Panc1 (cell line): ENCODE data around the gene PSMD8. TPM values are rescaled to one million over a fixed set of nuclear protein-coding genes. Genes with fewer than 3 reads are reported as not detected.

ENCODE experiments used
- ATAC-seq: fragments of 200-7000 bp; cut with Tn5 transposase; 2 replicates; pipeline ENCODE4 v1.9.1; 2020; ENCODE audit warnings: mild to moderate bottlenecking, moderate library complexity
- BruUV-seq: library from RNA; stranded (reverse); fragments of 400-500 nt; replicated peaks from 2 replicates; lab custom pipeline; 2021; lab: Mats Ljungman, UMichigan
- CTCF ChIA-PET: fragments of 300-600 bp; sonication (Branson Sonifier 250); formaldehyde crosslinking; loops from one replicate; lab custom pipeline; 2022; ENCODE audit warnings: antibody characterized with exemption; lab: Charles Lee
- POLR2A ChIA-PET: fragments of 300-600 bp; sonication (Branson Sonifier 250); formaldehyde crosslinking; loops from one replicate; lab custom pipeline; 2022; ENCODE audit warnings: antibody characterized with exemption; lab: Charles Lee
- DNase-seq: peaks from one replicate; pipeline ENCODE4 v3.0.0-alpha.2; 2010; ENCODE audit warnings: low read depth, low spot score
- H3K27ac ChIP-seq: 2 replicates; pipeline ENCODE4 v1.5.1; 2011; ENCODE audit warnings: mild to moderate bottlenecking, low read length, inconsistent platforms
- H3K27me3 ChIP-seq: fragments of 200-500 bp; sonication (Bioruptor generic); 2 replicates; pipeline ENCODE4 v1.6.0; 2014; ENCODE audit warnings: low read length, inconsistent platforms; ENCODE audit not compliant: control insufficient read depth, insufficient read depth
- H3K36me3 ChIP-seq: fragments of 200-500 bp; sonication (Bioruptor generic); 2 replicates; pipeline ENCODE4 v1.5.1; 2014; ENCODE audit warnings: inconsistent platforms, mild to moderate bottlenecking, low read length, moderate library complexity; ENCODE audit not compliant: control insufficient read depth, insufficient read depth
- H3K4me1 ChIP-seq: 2 replicates; pipeline ENCODE4 v1.5.1; 2011; ENCODE audit warnings: inconsistent platforms, mild to moderate bottlenecking, low read length, moderate library complexity; ENCODE audit not compliant: control insufficient read depth, insufficient read depth
- H3K4me3 ChIP-seq, 2 experiments: 2 replicates each; pipeline ENCODE4 v1.5.1; 2011 to 2012; ENCODE audit warnings: low read depth in 2 of 2, low read length in 2 of 2, mild to moderate bottlenecking in 2 of 2, inconsistent platforms in 1 of 2, moderate library complexity in 1 of 2
- H3K9me3 ChIP-seq: fragments of 200-500 bp; sonication (Bioruptor generic); 2 replicates; pipeline ENCODE4 v1.5.1; 2014; ENCODE audit warnings: low read depth, mild to moderate bottlenecking, inconsistent platforms, low read length, moderate library complexity; ENCODE audit not compliant: control insufficient read depth, insufficient read depth
- CTCF ChIP-seq: fragments of 450-650 bp; IDR thresholded peaks from 2 replicates; pipeline ENCODE4 v1.5.1; 2017; ENCODE audit warnings: mild to moderate bottlenecking
- POLR2AphosphoS5 ChIP-seq: IDR thresholded peaks from 2 replicates; pipeline ENCODE4 v1.6.1; 2012; ENCODE audit warnings: mild to moderate bottlenecking, low read depth, low read length, moderate library complexity
- REST ChIP-seq, 2 experiments: IDR thresholded peaks; 2 replicates each; pipeline ENCODE4 v1.6.1; 2011 to 2012; ENCODE audit warnings: low read depth in 2 of 2, control low read depth in 1 of 2, low read length in 1 of 2, mild to moderate bottlenecking in 1 of 2, moderate library complexity in 1 of 2; ENCODE audit not compliant: insufficient read depth in 1 of 2
- SIN3A ChIP-seq: IDR thresholded peaks from 2 replicates; pipeline ENCODE4 v1.6.1; 2012; ENCODE audit warnings: low read depth, mild to moderate bottlenecking, low read length, moderate library complexity, borderline replicate concordance; ENCODE audit not compliant: insufficient read depth
- TCF7L2 ChIP-seq: IDR thresholded peaks from 2 replicates; pipeline ENCODE4 v1.6.1; 2011; ENCODE audit warnings: mild to moderate bottlenecking, low read depth, low read length, inconsistent platforms
- in situ Hi-C: cut with HindIII; loops from 2 replicates; pipeline ENCODE4 v1.10.0; 2016; ENCODE audit warnings: low sequenced_read_pairs, low pct_unique_long_range_greater_than_20kb
- intact Hi-C: fragments of 100-400 bp; cut with micrococcal nuclease; formaldehyde crosslinking; loops from one replicate; pipeline ENCODE4 v1.10.0; 2022; ENCODE audit not compliant: unreplicated experiment
- total RNA-seq: library from RNA; stranded (reverse); gene quantifications from one replicate; pipeline ENCODE4 v1.2.1, GENCODE V29; 2021; ENCODE audit not compliant: unreplicated experiment

Gene PSMD8
- total RNA-seq, 1 experiment from 2014 or later = 388 TPM

- peaks cover 14% of the 10 kb centered on the region; the same call in 1 of the 2 replicates for H3K36me3 ChIP-seq
- BruUV-seq = no TSS peak
- in situ Hi-C loops = no loop called here
- H3K27ac ChIP-seq = no peak overlapping the region
- H3K27me3 ChIP-seq = no peaks in the 10 kb centered on the region
- CTCF ChIA-PET = interaction anchor here (0.7 kb wide), 1 partner anchor 11 kb away, joined by 3 read pairs; the partner anchor contains the start of gene GGN
- H3K4me1 ChIP-seq = peaks cover 10% of the 10 kb centered on the region
- ATAC-seq (no peak), DNase-seq (no peak)
- no peaks in the 10 kb centered on the region for H3K9me3 ChIP-seq
- intact Hi-C loops = no loop called here
- TF ChIP-seq REST (IDR thresholded peaks at IDR 0.05; ENCODE audit: insufficient read depth in 1 of 2, low read depth in 2 of 2, low read length in 1 of 2) (no peak), SIN3A (no peak), POLR2AphosphoS5 (no peak), CTCF (no peak), TCF7L2 (no peak)
- H3K4me3 ChIP-seq = no peak overlapping the region
- POLR2A ChIA-PET = interaction anchor here (0.8 to 1.1 kb wide), 2 partner anchors 11 to 18 kb away, joined by 3 to 6 read pairs; partner anchors contain the start of gene GGN
Observed at GRCh38 chr19:38376576-38376975, 2.2 kb downstream of the PSMD8 start.

GRCh38 chr19:38377052-38377451 is 2.7 kb downstream of the PSMD8 start:
- ChIA-PET CTCF (no interaction called here), POLR2A (interaction anchor here (1.1 to 1.2 kb wide), 2 partner anchors 10 to 18 kb away, joined by 3 read pairs; no protein-coding TSS in a partner anchor)
- H3K9me3 ChIP-seq = no peaks in the 10 kb centered on the region
- DNase-seq (no peak), ATAC-seq (no peak)
- intact Hi-C loops = no loop called here
- H3K27ac ChIP-seq = no peak overlapping the region
- in situ Hi-C loops = no loop called here
- BruUV-seq = no TSS peak
- H3K36me3 ChIP-seq = peaks cover 18% of the 10 kb centered on the region; the same call in 1 of the 2 replicates
- TF ChIP-seq REST (IDR thresholded peaks at IDR 0.05; ENCODE audit: insufficient read depth in 1 of 2, low read depth in 2 of 2, low read length in 1 of 2) = no peak
- no peak for TF ChIP-seq TCF7L2
- no peak for TF ChIP-seq SIN3A
- no peak for TF ChIP-seq CTCF
- no peak for TF ChIP-seq POLR2AphosphoS5
- no peaks in the 10 kb centered on the region for H3K27me3 ChIP-seq
- H3K4me3 ChIP-seq = no peak overlapping the region
- H3K4me1 ChIP-seq = peaks cover 10% of the 10 kb centered on the region
